Mesendoderm (in vitro differentiated cells): ENCODE data around the gene DUSP10.

Source experiments
- DNase-seq: peaks from one replicate; pipeline ENCODE4 v3.0.0; 2013
- H2AK5ac ChIP-seq: 2 replicates; pipeline ENCODE4 v1.6.1; 2013; ENCODE audit warnings: low read length, inconsistent platforms
- H2BK120ac ChIP-seq: 2 replicates; pipeline ENCODE4 v1.6.1; 2013; ENCODE audit warnings: low read depth, mild to moderate bottlenecking, low read length, moderate library complexity, mixed read lengths
- H2BK15ac ChIP-seq: replicated peaks from 2 replicates; pipeline ENCODE4 v1.6.1; 2013; ENCODE audit warnings: low read depth, mild to moderate bottlenecking, moderate library complexity
- H2BK5ac ChIP-seq: 2 replicates; pipeline ENCODE4 v1.6.1; 2013; ENCODE audit warnings: low read length, inconsistent platforms
- H3K18ac ChIP-seq: 2 replicates; pipeline ENCODE4 v1.6.1; 2013; ENCODE audit warnings: mild to moderate bottlenecking, low read length, mixed read lengths
- H3K23ac ChIP-seq: one replicate; pipeline ENCODE4 v1.6.1; 2013; ENCODE audit warnings: low read length
- H3K27ac ChIP-seq: 2 replicates; pipeline ENCODE4 v1.5.1; 2013; ENCODE audit warnings: low read depth, mild to moderate bottlenecking, inconsistent platforms, low read length, moderate library complexity
- H3K27me3 ChIP-seq: 2 replicates; pipeline ENCODE4 v1.6.1; 2013; ENCODE audit warnings: low read length, control low read depth, mild to moderate bottlenecking, inconsistent platforms; ENCODE audit not compliant: insufficient read depth, poor library complexity
- H3K36me3 ChIP-seq: 2 replicates; pipeline ENCODE4 v1.6.1; 2013; ENCODE audit warnings: low read length, inconsistent platforms; ENCODE audit not compliant: control insufficient read depth, insufficient read depth
- H3K4ac ChIP-seq: one replicate; pipeline ENCODE4 v1.6.1; 2013; ENCODE audit warnings: low read depth, mild to moderate bottlenecking, low read length, moderate library complexity
- H3K4me1 ChIP-seq: 2 replicates; pipeline ENCODE4 v1.6.1; 2013; ENCODE audit warnings: low read depth, low read length, inconsistent platforms; ENCODE audit not compliant: control insufficient read depth
- H3K4me2 ChIP-seq: 2 replicates; pipeline ENCODE4 v1.6.1; 2013; ENCODE audit warnings: low read length
- H3K4me3 ChIP-seq: 2 replicates; pipeline ENCODE4 v1.5.1; 2013; ENCODE audit warnings: mild to moderate bottlenecking, low read length
- H3K56ac ChIP-seq: one replicate; pipeline ENCODE4 v1.6.1; 2013; ENCODE audit warnings: low read length
- H3K79me1 ChIP-seq: 2 replicates; pipeline ENCODE4 v1.6.1; 2013; ENCODE audit warnings: low read length, inconsistent platforms
- H3K79me2 ChIP-seq: 2 replicates; pipeline ENCODE4 v1.6.1; 2013; ENCODE audit warnings: mild to moderate bottlenecking, low read length; ENCODE audit not compliant: control insufficient read depth, insufficient read depth
- H3K9ac ChIP-seq: 2 replicates; pipeline ENCODE4 v1.6.1; 2013; ENCODE audit warnings: low read length, inconsistent platforms
- H4K5ac ChIP-seq: one replicate; pipeline ENCODE4 v1.6.1; 2013; ENCODE audit warnings: low read length
- H4K8ac ChIP-seq: one replicate; pipeline ENCODE4 v1.6.1; 2013; ENCODE audit warnings: low read depth, mild to moderate bottlenecking, control low read depth, low read length, moderate library complexity
- WGBS: extraction: QIAGEN DNeasy Blood & Tissue Kit; methylation state at CpG from one replicate; pipeline ENCODE4 v1.1.7; 2013; ENCODE audit warnings: low lambda C conversion rate, missing lambda C conversion rate; ENCODE audit not compliant: insufficient coverage; ENCODE audit errors: extremely low coverage; 5-methylcytosine and 5-hydroxymethylcytosine counted together

The DUSP10 gene

DNA sequence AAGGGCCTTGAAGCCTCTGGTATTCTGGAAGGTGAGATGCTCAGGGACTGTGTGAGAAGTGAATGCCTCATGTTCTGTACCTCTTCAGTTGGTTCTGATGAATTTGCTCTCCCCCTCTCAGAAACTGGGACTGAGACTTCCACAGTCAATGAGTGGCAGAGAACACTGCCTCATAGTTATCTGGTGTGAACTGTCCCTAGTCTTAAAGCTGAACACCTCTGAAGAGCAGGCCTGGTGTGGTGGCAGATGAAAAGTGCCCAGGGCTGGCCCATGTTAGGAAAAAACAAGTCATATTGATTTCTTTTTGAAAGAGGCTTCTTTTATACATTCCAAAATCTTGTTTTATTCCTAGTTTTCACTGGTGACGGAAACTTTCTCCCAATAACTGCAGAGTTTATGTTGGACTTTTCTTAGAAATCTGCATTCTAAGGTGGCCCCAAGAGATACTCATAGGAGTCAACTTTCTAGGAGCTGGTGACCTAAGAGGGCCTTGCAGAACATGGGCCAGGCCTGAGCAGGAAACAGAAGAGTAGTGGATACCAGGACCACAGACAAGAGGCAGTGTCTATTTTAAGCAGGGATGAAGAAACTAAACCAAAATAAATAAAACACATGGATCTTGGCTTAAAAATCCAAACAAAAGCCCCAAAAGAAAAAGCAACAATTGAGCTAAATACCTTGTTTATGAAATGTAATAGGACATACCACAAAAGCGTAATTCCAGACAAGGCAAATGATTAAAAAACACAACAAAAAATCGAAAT lies 19.5 kb downstream of the DUSP10 start:
- Histone ChIP-seq H3K27me3 (no peaks in the 10 kb centered on the region), H4K5ac (no peak overlapping the region), H3K4me3 (no peak overlapping the region), H3K79me2 (peaks cover 4% of the 10 kb centered on the region), H3K4me2 (no peak overlapping the region), H2AK5ac (no peak overlapping the region), H3K27ac (no peak overlapping the region), H3K23ac (no peak overlapping the region), H3K18ac (no peak overlapping the region), H3K56ac (no peak overlapping the region), H2BK5ac (no peak overlapping the region), H3K4me1 (peaks cover 9% of the 10 kb centered on the region), H3K9ac (no peak overlapping the region), H2BK120ac (no peak overlapping the region), H3K79me1 (peaks cover 23% of the 10 kb centered on the region), H4K8ac (no peak overlapping the region), H2BK15ac (no peak overlapping the region), H3K4ac (no peak overlapping the region), H3K36me3 (no peaks in the 10 kb centered on the region)
- WGBS: 100% methylated on average over 1 of the region's 3 CpGs
- no peak for DNase-seq

- H4K5ac ChIP-seq: no peak overlapping the region
- no peak overlapping the region for H3K23ac ChIP-seq
- H3K56ac ChIP-seq: no peak overlapping the region
- WGBS: no CpG with 5 or more reads among the region's 2 CpGs
- no peak overlapping the region for H3K9ac ChIP-seq
- peaks cover 8% of the 10 kb centered on the region for H3K79me2 ChIP-seq
- no peak overlapping the region for H2BK120ac ChIP-seq
- H3K36me3 ChIP-seq: no peaks in the 10 kb centered on the region
- no peak overlapping the region for H2AK5ac ChIP-seq
- no peak overlapping the region for H3K4me2 ChIP-seq
- H3K27me3 ChIP-seq: no peaks in the 10 kb centered on the region
- H3K18ac ChIP-seq: no peak overlapping the region
- peaks cover 14% of the 10 kb centered on the region for H3K4me1 ChIP-seq
- H3K27ac ChIP-seq: no peak overlapping the region
- DNase-seq: no peak
- peaks cover 25% of the 10 kb centered on the region for H3K79me1 ChIP-seq
- H3K4ac ChIP-seq: no peak overlapping the region
- no peak overlapping the region for H2BK5ac ChIP-seq
- H3K4me3 ChIP-seq: no peak overlapping the region
- H4K8ac ChIP-seq: no peak overlapping the region
- no peak overlapping the region for H2BK15ac ChIP-seq
Observed at GRCh38 chr1:221720545-221720944, 21.3 kb downstream of the DUSP10 start.

DNA sequence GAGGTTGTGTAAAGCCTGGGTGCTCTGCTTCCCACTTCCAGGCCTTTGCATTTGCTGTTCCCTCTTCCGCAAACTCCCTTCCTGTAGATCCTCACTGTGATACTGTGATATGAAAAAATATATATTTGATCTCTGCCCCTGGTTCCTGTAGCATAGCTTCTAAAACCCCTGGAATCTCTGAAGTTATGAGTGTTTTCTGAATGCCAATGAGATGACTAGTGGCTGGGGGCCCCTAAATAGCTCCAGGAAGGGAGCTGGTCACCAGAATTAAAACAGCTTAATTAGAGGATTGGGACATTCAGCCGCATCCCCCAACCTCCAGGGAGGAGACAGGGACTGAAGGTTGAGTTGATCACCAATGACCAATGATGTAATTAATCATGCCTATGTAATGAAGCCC lies 21.9 kb downstream of the DUSP10 start:
- Histone ChIP-seq H4K5ac (no peak overlapping the region), H4K8ac (no peak overlapping the region), H2BK15ac (no peak overlapping the region), H2BK120ac (no peak overlapping the region), H3K56ac (no peak overlapping the region), H3K4me2 (no peak overlapping the region), H2AK5ac (no peak overlapping the region), H3K79me2 (peaks cover 8% of the 10 kb centered on the region), H3K79me1 (peaks cover 25% of the 10 kb centered on the region), H2BK5ac (no peak overlapping the region), H3K4me3 (no peak overlapping the region), H3K23ac (no peak overlapping the region), H3K18ac (no peak overlapping the region), H3K9ac (no peak overlapping the region), H3K36me3 (no peaks in the 10 kb centered on the region), H3K27ac (no peak overlapping the region), H3K4me1 (peaks cover 14% of the 10 kb centered on the region), H3K4ac (no peak overlapping the region), H3K27me3 (no peaks in the 10 kb centered on the region)
- no peak for DNase-seq
- no CpG with 5 or more reads among the region's 2 CpGs for WGBS

- H3K4ac ChIP-seq: no peak overlapping the region
- DNase-seq: no peak
- H4K5ac ChIP-seq: no peak overlapping the region
- WGBS: no CpG with 5 or more reads among the region's 1 CpG
- no peaks in the 10 kb centered on the region for H3K36me3 ChIP-seq
- no peak overlapping the region for H4K8ac ChIP-seq
- no peak overlapping the region for H3K4me3 ChIP-seq
- H3K79me2 ChIP-seq: peaks cover 8% of the 10 kb centered on the region
- no peak overlapping the region for H3K9ac ChIP-seq
- no peak overlapping the region for H2BK15ac ChIP-seq
- no peak overlapping the region for H3K23ac ChIP-seq
- H3K27me3 ChIP-seq: no peaks in the 10 kb centered on the region
- H3K4me2 ChIP-seq: no peak overlapping the region
- no peak overlapping the region for H2BK120ac ChIP-seq
- peaks cover 21% of the 10 kb centered on the region for H3K79me1 ChIP-seq
- H3K56ac ChIP-seq: no peak overlapping the region
- peaks cover 16% of the 10 kb centered on the region for H3K4me1 ChIP-seq
- H2BK5ac ChIP-seq: no peak overlapping the region
- no peak overlapping the region for H3K27ac ChIP-seq
- H2AK5ac ChIP-seq: no peak overlapping the region
- no peak overlapping the region for H3K18ac ChIP-seq
Observed at GRCh38 chr1:221719278-221719597, 22.7 kb downstream of the DUSP10 start.

DNA sequence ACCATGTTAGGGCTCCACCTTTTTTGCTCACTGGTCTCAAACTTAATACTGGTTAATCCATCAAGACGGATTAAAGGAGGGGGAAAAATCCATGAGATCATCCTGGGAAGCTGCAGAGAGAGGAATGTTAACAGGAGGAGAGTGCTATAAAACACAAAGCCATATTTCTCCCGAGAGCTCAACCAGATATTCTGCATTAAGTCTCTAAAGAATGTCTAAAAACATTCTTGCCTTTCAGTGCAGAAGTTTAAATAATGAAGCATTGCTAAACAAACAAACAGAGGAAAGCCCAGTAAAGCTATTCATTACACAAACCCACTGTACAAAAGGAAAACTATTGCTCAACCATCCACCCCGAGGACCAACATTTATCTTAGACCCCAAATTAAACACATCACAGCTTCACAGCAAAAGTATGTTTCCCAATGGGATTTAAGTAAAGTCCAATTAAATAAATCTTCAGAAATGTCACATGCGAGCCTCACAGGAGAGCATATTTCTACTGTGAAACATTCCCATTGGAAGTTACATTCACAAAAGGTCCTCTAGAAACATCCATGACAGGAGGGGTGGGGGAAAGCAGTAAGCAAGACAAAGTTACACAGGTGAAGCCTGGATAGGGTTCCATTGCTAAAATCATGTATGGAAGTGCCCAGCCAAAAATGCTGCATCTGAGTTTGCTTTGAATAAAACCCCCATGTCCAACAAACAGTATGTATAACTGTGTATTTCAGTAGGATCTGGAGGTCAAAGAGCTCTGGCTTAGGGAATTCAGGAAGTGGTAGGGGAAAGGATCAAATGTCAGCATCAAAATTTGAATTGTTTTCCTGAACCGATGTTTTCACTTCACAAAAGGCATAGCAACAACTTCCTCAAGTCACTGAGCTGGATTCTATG lies 23.3 kb downstream of the DUSP10 start:
- H4K5ac ChIP-seq: no peak overlapping the region
- H2BK15ac ChIP-seq: no peak overlapping the region
- H3K4me1 ChIP-seq: peaks cover 16% of the 10 kb centered on the region
- DNase-seq: peak; percentile 12
- no peak overlapping the region for H2BK5ac ChIP-seq
- no peak overlapping the region for H3K18ac ChIP-seq
- H3K4me3 ChIP-seq: no peak overlapping the region
- no peak overlapping the region for H3K4me2 ChIP-seq
- no peaks in the 10 kb centered on the region for H3K36me3 ChIP-seq
- H2BK120ac ChIP-seq: no peak overlapping the region
- peaks cover 8% of the 10 kb centered on the region for H3K79me2 ChIP-seq
- no peak overlapping the region for H3K27ac ChIP-seq
- no peak overlapping the region for H3K9ac ChIP-seq
- no CpG with 5 or more reads among the region's 5 CpGs for WGBS
- H3K23ac ChIP-seq: no peak overlapping the region
- H3K4ac ChIP-seq: no peak overlapping the region
- no peak overlapping the region for H3K56ac ChIP-seq
- H4K8ac ChIP-seq: no peak overlapping the region
- H3K27me3 ChIP-seq: no peaks in the 10 kb centered on the region
- H2AK5ac ChIP-seq: no peak overlapping the region
- peaks cover 21% of the 10 kb centered on the region for H3K79me1 ChIP-seq
